Measurements from ENCODE around the gene BSN. TPM values are rescaled to one million over a fixed set of nuclear protein-coding genes. Genes with fewer than 3 reads are reported as not detected.

The BSN gene
- total RNA-seq, 4 donors from 2014 or later = 0.04 to 0.36 (median 0.14) TPM

DNA sequence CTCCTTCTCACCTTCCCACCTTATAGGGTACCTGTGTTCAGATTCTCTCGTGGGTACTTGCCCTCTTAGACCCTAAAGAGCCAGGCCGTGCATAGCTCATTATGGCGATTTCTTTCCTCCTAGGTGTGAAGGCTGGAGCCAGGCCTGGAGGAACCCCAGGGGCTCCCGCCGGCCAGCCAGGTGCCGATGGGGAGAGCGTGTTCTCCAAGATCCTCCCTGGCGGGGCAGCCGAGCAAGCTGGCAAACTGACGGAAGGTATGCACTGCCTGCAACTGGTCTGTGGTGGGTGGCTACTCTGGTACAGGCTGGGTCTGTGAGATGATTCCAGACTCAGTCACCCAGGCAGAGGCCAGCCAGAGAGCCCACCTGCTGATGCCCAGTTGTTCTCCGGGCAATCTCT, 110.0 kb downstream of the BSN start:
- DNase-seq (ENCODE audit: low spot score in 2 of 2) = no peak
- intact Hi-C loops (cut with DNase I; ENCODE audit: low total_unique reads) = no loop called here
- no peak for TF ChIP-seq POLR2A (IDR thresholded peaks at IDR 0.05)
- TF ChIP-seq, protein P1, sequence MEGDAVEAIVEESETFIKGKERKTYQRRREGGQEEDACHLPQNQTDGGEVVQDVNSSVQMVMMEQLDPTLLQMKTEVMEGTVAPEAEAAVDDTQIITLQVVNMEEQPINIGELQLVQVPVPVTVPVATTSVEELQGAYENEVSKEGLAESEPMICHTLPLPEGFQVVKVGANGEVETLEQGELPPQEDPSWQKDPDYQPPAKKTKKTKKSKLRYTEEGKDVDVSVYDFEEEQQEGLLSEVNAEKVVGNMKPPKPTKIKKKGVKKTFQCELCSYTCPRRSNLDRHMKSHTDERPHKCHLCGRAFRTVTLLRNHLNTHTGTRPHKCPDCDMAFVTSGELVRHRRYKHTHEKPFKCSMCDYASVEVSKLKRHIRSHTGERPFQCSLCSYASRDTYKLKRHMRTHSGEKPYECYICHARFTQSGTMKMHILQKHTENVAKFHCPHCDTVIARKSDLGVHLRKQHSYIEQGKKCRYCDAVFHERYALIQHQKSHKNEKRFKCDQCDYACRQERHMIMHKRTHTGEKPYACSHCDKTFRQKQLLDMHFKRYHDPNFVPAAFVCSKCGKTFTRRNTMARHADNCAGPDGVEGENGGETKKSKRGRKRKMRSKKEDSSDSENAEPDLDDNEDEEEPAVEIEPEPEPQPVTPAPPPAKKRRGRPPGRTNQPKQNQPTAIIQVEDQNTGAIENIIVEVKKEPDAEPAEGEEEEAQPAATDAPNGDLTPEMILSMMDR (IDR thresholded peaks at IDR 0.05) = no peak
- no peak overlapping the region for H3K4me3 ChIP-seq (ENCODE audit: low read depth, poor library complexity, severe bottlenecking)
- 95 to 98% methylated on average over 7 to 10 of the region's 11 CpGs for WGBS, 2 donors

DNA sequence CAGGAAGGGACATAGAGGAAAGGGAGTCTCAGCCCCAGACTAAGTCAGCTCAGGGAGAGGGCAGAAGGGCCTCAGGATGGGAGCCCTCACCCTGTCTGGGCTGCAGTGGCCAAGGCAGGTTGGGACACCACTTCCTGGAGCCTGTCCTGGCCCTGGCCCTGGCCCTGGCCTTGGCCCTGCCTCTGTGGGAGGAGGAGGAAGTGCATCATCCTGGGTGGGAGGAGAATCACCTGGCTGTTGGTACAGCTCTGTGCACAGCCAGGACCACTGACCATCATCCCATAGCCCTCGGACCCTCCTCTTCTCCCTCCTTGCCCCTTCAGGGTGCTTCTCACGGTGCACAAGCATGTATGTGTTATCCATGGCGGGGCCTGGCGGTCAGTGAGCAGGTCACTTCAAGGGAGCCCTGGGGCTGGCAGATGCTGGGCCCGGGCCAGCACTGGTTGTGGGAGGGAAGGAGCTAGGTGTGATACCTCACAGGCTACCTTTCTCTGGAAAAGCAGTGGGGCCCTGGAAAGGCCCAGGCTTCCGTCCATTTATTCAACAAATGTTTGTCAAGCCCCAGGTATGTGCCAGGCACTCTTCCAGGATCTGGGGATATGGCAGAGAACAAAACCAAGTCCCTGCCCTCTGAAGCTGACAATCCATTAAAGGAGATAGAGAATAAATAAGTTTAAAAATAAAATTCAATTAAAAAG, 111.7 kb downstream of the BSN start:
- no peak for TF ChIP-seq POLR2A (IDR thresholded peaks at IDR 0.05)
- TF ChIP-seq, protein P1 (IDR thresholded peaks at IDR 0.05) = no peak
- no peak overlapping the region for H3K4me3 ChIP-seq (ENCODE audit: low read depth, poor library complexity, severe bottlenecking)
- WGBS, 2 donors = 87 to 92% methylated on average over 6 of the region's 6 CpGs
- intact Hi-C loops (cut with DNase I; ENCODE audit: low total_unique reads) = no loop called here
- DNase-seq (ENCODE audit: low spot score in 2 of 2) = no peak

DNA sequence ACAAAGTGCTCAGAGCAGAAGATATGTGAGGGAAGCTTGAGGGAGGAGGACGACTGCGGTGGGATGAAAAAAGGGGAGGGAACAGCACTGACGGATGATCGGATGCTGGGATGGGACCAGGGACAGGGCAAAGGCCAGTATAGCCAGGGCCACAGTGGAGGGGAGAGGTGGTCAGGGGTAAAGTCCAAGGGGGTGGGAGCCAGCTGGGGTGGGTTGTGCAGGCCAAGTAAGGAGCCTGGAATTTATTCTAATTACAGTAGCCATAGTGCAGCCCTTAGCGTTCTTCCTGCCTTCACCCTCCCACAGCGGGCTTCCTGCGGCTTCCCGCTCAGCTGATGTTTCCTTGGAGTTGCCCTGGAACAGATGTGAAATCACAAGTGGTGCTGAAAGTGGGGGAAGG, 112.3 kb downstream of the BSN start:
- no peak for TF ChIP-seq POLR2A (IDR thresholded peaks at IDR 0.05)
- TF ChIP-seq, protein P1 (IDR thresholded peaks at IDR 0.05) = no peak
- 61 to 67% methylated on average over 8 of the region's 8 CpGs for WGBS, 2 donors
- DNase-seq (ENCODE audit: low spot score in 2 of 2) = no peak
- intact Hi-C loops (cut with DNase I; ENCODE audit: low total_unique reads) = no loop called here
- H3K4me3 ChIP-seq (ENCODE audit: low read depth, poor library complexity, severe bottlenecking) = no peak overlapping the region

DNA sequence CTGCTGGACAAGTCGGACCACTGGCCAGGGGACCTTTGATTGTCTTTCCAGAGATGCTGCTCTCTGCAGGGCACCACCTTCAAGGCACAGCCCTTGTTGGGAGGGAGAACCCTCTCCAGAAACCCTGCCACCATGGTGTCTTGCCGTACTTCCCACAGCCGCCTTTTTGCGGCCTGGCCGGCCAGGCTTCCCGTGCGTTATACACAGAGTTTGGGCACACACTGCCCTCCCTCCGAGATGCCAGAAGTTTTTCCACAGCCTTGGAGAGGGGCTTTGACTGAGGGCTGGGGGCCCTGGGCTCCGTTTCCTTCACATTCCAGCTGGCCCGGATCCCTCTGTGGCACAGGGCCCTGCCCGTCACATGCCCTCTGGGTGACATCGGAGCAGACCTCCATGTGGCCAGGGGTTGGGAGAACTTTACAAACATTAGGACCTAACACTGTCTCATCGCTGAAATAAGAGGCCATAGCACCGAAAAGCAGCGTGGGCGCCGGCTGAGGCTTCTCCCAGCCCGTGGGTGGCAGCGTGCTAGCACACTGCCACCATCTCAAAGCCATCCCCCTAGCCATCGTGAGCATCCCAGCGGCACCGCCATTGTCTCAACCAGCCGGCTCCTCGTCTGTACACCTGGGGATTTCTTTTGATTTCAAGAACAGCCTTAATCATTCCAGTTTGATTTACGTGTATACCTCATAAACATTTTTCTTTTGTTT, 113.6 kb downstream of the BSN start:
- 76 to 84% methylated on average over 25 of the region's 25 CpGs for WGBS, 2 donors
- no peak for DNase-seq (ENCODE audit: low spot score in 2 of 2)
- intact Hi-C loops (cut with DNase I; ENCODE audit: low total_unique reads) = no loop called here
- TF ChIP-seq POLR2A (IDR thresholded peaks at IDR 0.05) = no peak
- TF ChIP-seq, protein P1 (IDR thresholded peaks at IDR 0.05) = no peak
- H3K4me3 ChIP-seq (ENCODE audit: low read depth, poor library complexity, severe bottlenecking) = no peak overlapping the region

DNA sequence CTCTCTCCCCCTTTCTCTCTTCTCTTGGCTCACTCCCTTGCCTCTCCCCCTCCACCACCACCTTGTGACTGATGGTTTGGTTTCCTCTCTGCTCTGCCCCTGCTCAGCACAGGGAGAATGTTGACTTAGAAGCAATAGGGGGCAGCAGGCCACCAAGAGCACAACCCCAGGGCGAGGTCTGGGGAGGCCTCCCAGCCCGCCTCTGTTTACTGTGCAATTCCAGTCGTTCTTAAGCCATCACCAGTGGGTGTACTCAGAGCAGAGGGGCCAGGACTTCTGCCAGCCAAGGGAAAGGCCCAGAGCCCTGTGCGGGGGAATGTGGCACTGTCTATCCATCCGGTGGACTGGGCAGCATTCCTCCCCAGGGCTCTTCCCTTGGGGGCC, 114.1 kb downstream of the BSN start:
- DNase-seq (ENCODE audit: low spot score in 2 of 2) = no peak
- 31 to 37% methylated on average over 5 of the region's 5 CpGs for WGBS, 2 donors
- no peak overlapping the region for H3K4me3 ChIP-seq (ENCODE audit: low read depth, poor library complexity, severe bottlenecking)
- TF ChIP-seq POLR2A (IDR thresholded peaks at IDR 0.05) = no peak
- TF ChIP-seq, protein P1 (IDR thresholded peaks at IDR 0.05) = no peak
- intact Hi-C loops (cut with DNase I; ENCODE audit: low total_unique reads) = no loop called here
